Activated CD8-positive, alpha-beta memory T cell treated with anti-CD3 and anti-CD28 coated beads for 24 hours (primary cell): Measurements from ENCODE around the gene PHRF1.
A peak's percentile ranks its signal among the peaks of the same experiment; 100 is the strongest.

ENCODE experiments used
- DNase-seq: peaks from one replicate; pipeline ENCODE4 v3.0.0-alpha.2; 2020

PHRF1 gene, protein sequence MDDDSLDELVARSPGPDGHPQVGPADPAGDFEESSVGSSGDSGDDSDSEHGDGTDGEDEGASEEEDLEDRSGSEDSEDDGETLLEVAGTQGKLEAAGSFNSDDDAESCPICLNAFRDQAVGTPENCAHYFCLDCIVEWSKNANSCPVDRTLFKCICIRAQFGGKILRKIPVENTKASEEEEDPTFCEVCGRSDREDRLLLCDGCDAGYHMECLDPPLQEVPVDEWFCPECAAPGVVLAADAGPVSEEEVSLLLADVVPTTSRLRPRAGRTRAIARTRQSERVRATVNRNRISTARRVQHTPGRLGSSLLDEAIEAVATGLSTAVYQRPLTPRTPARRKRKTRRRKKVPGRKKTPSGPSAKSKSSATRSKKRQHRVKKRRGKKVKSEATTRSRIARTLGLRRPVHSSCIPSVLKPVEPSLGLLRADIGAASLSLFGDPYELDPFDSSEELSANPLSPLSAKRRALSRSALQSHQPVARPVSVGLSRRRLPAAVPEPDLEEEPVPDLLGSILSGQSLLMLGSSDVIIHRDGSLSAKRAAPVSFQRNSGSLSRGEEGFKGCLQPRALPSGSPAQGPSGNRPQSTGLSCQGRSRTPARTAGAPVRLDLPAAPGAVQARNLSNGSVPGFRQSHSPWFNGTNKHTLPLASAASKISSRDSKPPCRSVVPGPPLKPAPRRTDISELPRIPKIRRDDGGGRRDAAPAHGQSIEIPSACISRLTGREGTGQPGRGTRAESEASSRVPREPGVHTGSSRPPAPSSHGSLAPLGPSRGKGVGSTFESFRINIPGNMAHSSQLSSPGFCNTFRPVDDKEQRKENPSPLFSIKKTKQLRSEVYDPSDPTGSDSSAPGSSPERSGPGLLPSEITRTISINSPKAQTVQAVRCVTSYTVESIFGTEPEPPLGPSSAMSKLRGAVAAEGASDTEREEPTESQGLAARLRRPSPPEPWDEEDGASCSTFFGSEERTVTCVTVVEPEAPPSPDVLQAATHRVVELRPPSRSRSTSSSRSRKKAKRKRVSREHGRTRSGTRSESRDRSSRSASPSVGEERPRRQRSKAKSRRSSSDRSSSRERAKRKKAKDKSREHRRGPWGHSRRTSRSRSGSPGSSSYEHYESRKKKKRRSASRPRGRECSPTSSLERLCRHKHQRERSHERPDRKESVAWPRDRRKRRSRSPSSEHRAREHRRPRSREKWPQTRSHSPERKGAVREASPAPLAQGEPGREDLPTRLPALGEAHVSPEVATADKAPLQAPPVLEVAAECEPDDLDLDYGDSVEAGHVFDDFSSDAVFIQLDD (N-terminal part only)

DNA sequence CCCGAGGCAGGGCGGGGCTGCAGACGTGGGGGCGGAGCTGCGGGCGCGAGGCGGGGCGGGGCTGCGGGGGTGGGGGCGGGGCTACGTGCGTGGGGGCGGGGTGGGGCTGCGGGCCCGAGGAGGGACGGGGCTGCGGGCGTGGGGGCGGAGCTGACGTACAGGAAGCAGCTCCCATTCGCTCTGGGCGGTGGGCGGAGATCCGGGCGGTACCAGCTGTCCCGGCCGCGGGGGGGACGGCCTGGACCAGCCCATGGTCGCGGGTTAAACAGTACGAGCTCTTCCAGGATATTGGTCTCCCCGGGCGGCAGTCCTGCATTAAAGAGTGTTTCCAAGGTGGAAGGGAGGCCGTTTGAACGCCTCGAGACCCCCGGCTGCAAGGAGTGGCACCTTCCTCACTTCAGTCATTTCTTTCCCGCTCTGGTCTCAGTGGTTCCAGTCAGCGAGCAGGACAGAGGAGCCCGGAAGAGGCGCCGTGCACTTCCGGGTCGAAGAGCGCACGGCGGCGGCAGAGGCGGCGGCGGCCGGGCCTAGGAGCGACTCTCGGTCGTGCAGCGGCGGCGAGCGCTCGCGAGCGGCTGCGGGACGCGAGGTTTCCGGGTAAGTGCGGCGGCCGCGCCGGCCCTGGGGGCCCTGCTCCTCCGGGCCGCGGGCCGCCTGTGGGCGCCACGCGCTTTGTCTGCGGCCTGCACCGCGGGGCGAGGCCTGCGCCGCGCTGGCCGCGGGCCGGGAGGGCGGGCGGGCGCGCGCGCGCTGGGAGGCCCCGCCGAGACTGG lies at the start of gene PHRF1:
PHRF1 (plus strand) TSS at position 475 of the 773 bp plus-strand sequence. CDS start 5,043 bp downstream, outside the sequence.
- peak; percentile 97 for DNase-seq

DNA sequence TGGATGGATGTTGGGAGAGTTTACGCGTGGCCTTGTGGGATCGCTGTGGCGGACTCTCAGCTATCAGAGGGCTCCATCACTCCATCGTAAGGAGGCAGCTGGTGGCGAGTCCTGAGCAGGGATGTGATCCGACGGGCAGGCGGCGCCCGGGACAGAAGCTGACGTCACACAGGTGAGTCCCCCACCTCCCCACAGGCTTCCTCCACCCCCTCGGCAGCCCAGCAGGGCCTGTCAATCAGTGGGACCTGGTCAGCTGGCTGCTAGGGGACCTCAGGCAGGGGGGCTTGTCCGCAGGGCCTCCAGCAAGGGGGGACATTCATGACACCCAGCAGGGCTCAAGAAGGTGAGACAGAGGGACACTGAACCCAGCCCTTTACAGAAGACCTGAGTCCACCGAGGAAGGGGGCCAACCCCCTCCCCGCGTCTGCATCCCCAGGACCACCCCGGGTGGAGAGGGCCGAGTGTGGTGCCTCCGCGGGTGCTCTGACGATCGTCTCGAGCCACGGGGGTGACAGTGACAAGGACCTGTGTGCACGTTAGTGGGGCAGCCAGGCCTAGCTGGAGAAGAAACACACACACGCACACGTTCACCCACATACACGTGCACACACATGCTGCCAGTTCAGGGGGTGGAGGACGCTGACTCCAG lies 48.0 kb upstream of the PHRF1 start:
- no peak for DNase-seq

DNA sequence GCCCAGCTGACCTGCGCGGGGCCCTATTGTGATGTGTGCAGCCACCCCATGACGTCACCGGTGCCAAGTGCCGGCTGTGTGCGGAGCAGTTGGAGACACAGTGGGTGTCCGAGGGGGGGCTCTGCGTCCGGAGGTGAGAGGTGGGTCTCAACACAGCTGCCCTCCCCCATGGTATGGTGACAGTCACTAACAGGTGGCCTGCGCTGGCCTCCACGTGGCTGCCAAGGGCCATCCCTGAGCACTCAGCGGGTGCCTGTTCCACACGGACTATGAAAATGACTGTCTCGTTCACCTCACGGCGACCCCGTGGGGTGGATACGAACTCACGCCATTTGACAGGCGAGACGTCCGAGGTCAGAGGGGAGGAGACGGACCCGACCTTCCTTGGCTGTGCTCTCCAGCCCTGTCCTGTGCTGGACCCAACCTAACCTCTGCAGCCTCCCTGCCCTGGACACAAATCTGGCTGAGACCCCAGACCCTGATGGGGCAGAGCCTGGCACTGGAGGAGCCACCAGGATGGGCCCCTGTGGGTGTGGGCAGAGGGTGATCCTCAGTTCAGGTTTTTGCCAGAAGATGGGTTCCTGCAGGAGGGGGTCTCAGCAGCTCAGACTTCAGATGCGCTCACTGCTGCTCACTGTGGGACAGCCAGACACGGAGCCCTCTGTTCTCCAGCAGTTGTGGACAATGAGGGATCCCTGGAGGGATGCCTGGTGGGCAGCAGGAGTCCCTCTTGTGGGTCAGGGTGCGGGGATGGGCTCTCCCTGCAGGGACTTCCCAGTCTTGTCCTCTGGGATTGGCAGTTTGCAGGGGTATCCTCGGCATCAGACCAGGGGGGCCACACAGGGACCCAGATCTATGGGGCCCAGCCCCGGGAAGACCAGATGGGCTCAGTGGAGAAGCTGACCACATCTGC lies 47.2 kb upstream of the PHRF1 start:
- no peak for DNase-seq

DNA sequence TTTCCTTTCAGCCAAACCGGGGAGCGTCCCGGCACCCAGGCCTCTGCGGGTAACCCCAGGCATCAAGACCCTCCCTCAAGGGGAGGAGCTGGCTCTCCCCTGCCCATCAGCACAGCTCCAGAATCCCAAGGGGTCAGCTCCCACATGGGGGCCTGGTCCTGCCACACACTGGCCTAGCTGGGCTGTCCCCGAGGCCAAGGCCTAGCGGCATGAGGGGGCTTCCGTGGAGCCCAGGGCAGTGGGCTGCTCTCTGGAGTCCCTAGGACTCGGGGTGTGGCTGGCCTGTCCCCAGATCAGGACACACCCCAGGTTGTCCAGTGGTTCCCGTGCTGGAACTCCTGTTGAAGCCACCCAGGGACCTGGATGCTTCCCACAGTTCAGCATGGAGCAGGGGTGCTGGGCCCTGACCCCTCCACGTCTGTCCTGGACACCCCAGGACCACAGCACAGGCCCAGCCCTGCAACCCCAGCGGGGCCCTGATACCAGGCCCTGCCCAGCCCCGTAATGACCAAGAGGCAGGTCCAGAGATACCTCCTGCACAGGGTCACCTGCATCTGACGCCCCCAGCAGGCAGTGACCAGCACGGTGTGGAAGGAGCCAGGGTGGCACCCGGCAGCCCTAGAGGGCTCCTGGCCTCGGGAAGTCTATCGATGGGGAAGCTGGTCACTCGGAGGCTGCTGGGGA lies 46.4 kb upstream of the PHRF1 start:
- DNase-seq = no peak

DNA sequence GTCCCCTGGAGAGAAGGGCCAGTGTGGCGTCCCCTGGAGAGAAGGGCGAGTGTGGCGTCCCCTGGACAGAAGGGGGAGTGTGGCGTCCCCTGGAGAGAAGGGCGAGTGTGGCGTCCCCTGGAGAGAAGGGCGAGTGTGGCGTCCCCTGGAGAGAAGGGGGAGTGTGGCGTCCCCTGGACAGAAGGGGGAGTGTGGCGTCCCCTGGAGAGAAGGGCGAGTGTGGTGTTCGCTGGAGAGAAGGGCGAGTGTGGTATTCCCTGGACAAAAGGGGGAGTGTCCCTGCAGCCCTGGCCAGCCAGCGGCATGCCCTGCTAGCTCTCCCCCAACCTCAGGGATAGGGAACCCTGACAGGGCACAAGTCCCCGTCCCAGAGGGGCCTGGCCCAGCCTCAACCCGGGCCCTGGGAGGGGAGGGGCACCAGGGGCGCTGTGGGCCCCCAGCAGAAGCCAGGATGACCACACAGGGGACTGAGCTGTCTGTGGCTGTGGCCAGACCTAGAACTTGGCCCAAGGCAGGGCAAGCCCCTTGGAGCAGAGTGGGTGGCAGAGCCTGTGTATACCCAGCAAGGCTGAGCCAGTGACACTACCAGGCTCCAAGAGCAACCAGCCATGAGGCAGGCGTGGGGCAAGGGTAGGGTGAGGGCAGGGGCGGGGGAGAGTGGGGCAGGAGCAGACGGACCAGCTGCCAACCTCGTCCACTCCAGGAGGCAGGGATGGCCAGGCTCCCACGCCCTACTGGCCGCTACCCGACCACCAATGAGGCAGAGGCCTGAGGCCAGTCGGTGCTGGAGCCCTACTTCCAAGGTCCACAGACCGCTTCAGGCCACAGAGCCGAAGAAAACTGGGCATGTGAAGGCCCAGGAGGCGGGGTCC lies 45.1 kb upstream of the PHRF1 start:
- no peak for DNase-seq

DNA sequence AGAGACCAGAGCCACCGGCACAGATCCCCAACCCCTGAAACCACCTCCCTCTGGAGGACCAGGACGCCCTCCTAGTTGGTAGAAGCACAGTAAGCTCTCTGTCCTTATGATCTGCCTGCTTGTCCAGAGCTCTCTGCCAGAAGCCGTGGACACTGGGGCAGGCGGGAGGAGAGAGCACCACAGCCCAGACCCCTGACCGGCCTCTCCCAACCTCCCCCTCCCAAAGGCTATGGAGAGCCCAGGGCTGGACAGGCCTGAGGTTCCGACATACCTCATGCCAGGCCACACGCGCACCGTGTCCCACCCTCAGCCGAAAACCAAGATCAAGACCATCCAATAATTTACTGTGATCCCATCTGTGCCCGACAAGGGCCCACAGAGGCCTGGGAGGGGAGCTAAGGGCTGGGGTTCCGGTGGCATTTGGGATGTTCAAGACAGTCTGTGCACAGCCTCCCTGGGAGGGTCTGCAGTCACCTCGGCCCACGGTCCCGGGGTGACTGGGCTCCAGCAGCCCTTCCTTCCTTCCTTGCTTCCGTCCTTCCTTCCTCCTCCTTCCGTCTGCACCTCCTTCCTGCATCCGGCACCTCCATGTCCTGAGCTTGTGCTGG lies 44.2 kb upstream of the PHRF1 start:
- DNase-seq = no peak

DNA sequence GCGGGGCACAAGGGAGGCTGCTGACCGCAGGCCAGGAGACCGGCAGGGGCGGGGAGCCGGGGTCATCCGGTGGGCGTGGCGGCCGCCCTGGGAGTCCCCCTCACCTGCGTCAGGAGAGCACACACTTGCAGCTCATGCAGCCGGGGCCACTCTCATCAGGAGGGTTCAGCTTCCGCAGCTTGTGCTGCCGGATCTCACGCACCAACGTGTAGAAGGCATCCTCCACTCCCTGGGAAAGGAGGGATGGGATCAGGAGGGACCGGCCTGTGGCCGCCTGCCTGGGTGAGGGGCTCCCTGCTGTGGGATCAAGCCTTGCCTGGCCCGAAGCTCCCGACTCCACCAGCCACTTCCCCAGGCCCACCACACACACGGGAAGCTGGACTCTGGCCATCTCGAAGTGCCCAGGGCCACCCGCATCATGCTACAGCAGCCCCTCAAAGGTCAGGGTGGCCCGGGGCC lies 43.7 kb upstream of the PHRF1 start:
- no peak for DNase-seq

DNA sequence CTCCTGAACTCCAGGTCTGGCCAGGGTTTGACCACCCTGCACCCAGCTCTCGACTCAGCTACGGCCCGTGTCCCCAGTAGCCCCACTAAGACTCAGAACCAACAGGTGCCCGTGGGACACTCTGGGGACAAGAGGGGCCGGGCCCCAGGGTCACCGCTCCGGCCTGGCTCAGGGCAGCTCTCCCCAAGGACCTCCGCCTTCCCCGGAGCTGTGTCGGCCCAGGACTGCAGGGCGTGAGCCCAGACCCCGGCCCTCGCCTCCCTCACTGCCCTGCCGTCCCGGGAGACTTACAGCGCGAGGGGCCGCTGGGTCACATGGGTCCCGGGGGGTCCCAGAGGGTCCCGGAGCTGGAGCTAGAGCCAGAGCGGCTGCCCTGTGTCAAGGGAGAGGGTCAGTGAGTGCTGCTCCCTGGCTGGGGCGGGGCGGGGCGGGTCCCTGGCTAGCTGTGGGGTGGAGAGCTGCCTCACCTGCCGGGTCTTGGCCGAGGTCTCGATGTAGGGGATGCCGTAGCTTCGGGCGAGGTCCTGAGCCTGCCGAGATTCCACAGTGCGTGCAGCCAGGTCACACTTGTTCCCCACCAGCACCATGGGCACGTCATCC lies 43.2 kb upstream of the PHRF1 start:
- no peak for DNase-seq

DNA sequence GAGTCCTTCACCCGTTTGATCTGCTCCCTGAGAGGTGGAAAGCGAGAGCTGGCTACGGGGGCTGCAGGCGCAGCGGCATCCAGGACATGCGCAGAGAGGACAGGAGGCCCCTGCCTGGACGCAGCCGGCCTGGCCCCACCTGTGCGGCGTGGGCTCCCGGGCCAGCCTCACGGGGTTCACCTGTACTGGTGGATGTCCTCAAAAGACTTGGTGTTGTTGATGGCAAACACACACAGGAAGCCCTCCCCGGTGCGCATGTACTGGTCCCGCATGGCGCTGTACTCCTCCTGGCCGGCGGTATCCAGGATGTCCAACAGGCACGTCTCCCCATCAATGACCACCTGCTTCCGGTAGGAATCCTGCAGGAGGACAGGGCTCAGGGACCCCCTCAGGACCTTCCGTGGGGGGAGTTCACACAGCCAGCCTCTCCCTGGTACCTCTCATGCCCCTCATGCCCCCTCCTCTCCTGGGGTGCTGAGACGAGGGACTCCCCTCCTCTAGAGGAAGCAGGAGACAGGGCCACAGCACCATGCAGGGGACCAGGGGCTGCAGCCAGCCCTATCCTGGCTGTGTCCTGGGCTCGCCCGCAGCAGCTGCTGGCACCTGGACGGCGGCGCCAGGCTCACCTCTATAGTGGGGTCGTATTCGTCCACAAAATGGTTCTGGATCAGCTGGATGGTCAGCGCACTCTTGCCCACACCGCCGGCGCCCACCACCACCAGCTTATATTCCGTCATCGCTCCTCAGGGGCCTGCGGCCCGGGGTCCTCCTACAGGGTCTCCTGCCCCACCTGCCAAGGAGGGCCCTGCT lies 42.5 kb upstream of the PHRF1 start:
- DNase-seq = no peak

DNA sequence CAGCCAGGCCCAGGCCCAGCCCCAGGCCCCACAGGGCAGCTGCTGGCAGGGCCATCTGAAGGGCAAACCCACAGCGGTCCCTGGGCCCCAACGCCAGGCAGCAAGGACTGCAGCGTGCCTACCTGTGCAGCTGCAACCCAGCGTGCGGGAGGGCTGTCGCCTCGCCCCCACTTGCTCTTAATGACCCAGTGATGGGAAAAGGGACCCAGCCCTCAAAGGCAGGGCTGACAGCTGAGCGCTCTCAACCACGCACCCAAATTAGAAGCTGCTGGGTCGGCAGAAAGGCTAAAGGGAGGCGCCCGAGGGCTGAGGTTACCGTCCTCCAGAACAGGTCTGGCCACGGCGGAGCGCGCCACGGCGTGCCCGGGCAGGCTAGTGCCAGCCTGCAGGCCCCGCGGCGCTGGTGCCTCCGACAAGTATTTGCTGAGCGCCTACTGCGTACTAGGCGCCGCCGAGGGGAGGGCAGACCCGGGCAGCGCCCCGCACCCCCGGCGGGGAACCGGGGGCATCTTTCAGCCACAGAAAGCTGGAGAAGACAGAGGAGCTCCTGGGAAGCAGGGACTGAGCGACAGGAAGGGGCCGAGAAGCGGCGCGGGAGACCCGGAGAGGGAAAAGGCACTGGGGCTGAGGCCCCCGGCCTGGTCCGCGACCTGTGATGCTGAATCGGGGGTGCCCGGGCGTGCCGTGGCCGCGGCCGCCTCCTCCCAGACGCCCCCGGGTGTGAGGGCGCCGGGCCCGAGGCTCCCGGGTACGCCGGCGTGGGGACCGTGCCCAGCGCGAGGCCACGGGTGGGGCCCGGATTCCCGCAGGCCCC lies 41.7 kb upstream of the PHRF1 start:
- DNase-seq = peak; percentile 78

DNA sequence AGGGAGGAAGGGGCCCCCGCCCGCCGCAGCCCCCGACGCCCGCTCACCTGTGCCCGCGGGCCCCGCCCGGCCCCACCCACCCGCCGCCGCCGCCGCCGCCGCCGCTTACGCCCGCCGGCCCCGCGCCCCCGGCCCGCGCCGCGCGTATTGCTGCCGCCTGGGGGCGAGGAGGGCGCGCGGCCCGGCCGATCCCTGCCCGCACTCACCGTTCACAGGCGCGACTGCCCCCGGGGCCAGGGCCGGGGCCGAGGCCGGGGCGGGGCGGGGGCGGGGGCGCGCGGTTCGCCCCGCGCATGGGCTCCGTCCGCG lies 41.1 kb upstream of the PHRF1 start:
- DNase-seq = no peak

DNA sequence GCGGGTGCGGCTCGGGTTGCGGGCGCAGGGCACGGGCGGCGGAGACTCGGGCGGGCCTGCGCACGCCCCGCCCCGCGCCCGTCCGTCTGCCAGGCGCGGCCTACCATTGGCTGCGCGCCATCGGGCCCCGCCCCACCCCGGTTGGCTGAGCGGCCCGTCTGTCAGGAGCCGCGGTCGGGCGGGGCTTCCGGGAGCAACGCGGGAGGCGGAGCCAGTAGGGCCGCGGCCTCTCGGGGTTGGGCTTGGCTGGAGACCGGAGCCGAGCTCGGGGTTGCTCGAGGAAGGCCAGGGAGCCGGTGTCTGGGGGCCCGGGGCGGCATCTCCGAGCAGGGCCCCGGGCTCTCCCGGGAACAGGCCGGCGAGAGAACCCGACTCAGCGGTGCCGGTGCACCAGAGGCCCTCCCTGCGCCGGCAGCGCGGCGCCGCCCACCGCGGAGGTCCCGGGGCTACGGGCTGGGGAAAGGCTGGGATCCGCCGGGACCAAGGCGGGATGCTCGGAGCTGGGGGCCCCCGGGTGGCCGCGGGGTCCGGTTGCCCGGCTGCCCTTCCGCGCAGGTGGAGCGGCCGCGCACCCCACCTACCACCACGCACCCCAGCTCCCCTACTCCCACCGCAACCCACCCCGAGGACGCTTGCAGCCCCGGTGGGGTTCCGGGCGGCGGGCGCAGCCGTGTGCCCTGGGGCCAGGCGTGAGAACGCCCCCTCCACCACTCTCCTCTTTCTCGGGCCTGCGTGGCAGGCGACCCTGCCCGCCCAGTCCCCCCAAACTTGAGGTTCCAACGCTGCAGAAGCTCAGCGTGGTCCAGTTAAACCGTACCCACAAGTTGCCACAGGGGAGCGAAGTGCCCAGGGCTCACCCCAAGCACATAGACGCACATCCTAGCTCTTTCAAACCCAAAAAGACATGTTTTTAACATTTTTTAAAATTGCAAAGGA lies 40.5 kb upstream of the PHRF1 start, which contains the start of gene HRAS:
HRAS (minus strand) TSS at position 58 of the 936 bp plus-strand sequence.
- DNase-seq = peak; percentile 97

DNA sequence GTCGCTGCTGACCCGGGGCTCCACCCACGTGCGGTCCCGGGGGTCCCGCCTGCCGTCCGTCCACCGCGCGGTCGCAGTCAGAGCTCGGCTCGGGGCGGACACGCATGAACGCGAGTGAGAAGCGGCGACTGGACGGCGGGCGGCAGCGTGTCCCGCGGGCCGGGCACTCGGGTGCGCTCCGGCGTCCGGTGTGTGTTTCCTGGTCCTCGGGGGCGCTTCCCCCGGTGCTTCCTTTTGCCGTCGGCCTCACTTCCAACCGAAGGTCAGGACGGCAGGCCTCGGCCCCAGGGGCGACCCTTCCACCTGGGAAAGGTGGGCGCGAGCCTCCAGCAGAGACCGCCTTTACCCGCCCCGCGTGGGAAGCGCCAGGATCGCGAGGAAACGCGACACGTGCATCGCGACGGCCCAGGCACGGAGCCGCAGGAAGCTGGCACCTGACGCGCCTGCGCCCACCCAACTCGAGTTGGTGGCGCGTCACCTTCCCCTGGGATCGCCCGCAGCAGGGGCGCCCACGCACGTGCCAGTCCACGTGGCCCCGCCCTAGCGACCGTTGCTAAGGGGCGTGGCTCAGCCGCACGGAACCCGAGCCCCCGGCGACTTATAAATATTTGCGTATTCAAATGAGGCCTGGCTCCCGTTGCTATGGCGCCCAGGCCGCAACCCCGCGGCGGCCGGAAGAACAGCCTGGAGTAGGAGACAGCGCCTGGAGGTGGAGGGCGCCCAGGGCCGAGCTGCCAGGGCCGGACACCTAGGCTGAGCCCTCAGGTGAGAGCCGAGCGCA lies 39.2 kb upstream of the PHRF1 start, which contains the start of gene LRRC56:
LRRC56 (plus strand) TSS at position 687 of the 781 bp plus-strand sequence. CDS start 3,158 bp downstream, outside the sequence.
- peak; percentile 97 for DNase-seq
